ENCODE data around the gene SH3PXD2A.
A peak's percentile ranks its signal among the peaks of the same experiment; 100 is the strongest.
"Not testable (repeated sequence)": the region's sequence is repeated elsewhere in the genome, so short reads cannot be mapped to it uniquely, and the experiment has no call there.

SH3PXD2A gene

GRCh38 chr10:103828587-103829197 lies 26.7 kb downstream of the SH3PXD2A start:
- no peak for DNase-seq

GRCh38 chr10:103828107-103828506 lies 27.3 kb downstream of the SH3PXD2A start:
- no peak for DNase-seq

DNA sequence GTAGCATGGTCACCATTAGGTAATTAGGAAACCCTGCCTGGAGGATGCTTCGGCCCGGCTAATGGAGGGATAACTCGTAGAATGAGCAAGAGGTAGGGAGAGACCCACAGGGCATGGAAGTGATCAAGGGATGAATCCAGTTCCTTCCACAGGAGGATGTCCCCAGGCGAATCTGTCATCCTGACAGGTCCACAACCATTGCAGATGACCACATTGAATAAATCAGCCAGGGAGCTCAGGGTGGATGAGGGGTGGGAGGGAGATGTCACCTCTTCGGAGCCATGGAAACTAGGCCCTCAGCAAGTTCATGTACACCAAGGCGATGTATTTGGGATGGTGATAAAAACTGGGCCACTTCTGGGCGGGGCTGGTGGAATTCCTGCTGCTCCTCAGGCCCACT lies 28.5 kb downstream of the SH3PXD2A start:
- no peak for DNase-seq

DNA sequence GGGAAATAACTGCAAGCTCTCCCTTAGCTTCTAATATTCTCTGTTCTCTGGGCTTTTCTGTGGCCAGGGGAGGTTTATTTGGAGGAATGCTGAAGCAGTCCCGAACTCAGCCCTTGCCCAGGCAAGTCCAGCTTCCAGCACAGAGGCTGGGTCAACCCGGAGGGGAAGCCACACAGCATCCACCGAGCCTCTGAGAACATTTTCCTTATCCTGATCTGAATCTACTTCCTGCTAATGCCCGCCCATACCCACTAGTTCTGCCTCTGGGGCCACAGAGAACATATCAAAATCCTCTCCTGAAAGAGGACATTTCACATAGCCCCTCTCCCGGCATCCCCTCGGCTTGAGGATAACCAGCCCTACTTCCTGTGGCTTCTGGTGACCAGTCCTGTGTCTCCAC lies 31.1 kb downstream of the SH3PXD2A start:
- DNase-seq = no peak

- no peak for DNase-seq
These were observed 31.6 kb downstream of the SH3PXD2A start for GRCh38 chr10:103823706-103824272.

DNA sequence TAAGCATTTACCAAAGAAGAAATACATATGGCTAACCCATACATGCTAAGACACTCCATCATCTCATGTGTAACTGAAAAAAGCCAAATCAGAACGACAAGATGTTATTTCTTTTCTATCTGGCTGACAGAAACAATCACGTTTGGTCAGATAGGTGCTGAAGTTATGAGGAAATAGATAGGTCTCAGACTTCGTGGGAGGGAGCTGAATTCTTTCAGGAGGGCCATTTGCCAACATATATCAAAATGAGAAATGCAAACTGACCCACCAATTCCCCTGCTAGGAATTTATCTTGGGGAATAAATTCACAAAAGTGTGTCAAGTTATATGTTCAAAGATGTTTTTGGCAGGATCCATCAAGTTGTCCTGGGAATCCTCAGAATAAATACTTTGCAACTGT lies 32.6 kb downstream of the SH3PXD2A start:
- no peak for DNase-seq

DNA sequence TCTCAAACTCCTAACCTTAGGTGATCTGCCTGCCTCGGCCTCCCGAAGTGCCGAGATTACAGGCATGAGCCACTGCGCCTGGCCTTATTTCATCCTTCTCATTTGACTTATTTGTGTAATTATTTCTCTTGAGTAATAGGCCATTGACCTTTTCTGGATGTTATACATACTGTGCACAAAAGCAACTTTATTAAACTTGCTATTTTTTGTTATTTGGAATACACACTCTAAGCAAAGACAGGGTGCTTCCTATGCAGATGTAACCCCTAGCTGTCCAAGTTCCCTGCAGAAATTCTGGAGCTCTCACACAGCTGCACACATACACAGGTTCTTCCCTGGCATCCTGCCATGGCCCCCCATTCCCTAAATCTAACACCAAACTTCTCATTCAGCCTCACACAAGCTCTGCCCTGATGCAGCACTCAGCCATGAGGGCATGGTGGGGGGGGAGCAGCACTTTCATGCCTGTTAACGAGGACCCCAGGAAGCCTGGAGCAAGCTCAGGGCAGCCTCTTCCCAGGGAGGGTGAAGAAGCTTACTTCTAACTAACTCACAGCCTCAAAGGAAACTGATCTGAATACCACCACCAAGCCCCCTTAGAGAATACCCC lies 33.2 kb downstream of the SH3PXD2A start:
- no peak for DNase-seq

DNA sequence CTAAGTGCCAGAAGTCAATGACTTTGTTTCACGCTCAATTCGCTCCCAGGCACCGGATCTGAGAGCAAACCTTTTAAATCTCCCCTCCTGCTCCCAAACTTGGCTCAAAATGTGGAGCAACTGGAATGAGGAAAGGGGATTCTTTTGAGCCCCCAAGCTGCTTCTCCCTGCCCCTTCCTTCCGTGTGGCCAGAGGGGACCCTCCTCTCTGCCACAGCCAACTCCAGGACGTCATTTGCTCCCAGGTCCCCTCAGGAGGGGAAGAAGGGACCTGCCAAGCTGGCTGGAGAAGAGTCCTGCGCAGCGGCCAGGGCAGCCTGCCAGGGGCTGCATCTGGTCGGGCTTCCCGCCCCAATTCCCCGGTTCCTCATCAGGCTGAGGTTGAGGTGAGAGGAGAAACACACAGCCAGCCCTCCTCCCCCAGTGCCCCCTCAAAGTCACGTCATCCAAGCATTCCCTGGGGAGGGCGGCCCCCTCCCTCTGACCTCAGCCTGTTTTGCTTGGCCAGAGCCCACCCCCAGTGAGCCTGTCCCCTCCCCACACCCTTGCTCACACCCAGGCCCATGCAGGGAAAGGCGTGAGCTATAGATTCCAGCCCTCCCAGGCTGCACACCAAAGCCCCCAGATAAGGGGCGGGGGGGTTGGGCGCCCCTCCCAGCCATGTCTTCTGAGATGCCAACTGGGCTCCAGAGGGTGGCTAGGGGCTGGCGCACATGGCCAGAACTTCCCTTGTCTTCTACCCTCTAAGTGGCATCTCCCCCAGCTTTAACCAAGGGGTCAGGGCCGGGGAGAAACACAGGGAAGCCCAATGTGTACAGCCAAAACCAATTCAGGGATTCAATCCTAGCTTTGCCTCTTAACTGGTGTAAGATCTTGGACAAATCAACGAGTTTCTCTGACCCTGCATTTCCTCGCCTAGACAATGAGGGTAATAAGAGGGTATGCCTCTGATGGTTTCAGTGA lies 35.0 kb downstream of the SH3PXD2A start:
- no peak for DNase-seq

- DNase-seq = no peak
These were observed 35.9 kb downstream of the SH3PXD2A start for GRCh38 chr10:103819493-103819892.

GRCh38 chr10:103818765-103819374 lies 36.5 kb downstream of the SH3PXD2A start:
- DNase-seq = no peak

DNA sequence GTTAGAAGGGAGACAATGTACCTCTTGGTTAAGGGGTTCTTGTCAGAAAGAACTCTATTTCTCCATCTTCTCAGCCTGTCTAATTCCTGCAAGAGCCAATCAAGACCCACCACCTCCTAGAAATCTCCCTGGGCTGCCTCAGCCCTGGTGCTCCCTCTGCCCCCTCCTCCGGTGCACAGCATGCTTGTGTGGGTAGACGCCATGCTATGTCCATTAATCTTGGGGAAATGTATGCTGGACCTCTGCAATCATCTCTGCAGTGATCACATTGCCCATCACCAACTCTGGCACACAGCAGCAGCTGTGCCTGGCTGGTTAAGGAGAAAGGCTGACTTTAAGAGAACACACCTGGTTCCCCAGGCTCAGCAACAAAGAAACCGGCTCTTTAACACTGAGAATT lies 37.3 kb downstream of the SH3PXD2A start:
- no peak for DNase-seq

- no peak for DNase-seq
These were observed 38.9 kb downstream of the SH3PXD2A start for GRCh38 chr10:103816431-103816830.

- no peak for DNase-seq
These were observed 40.6 kb downstream of the SH3PXD2A start for GRCh38 chr10:103814626-103815370.

- DNase-seq = no peak
These were observed 41.3 kb downstream of the SH3PXD2A start for GRCh38 chr10:103814105-103814504.

GRCh38 chr10:103813312-103813711 lies 42.1 kb downstream of the SH3PXD2A start:
- DNase-seq = not testable (repeated sequence)

DNA sequence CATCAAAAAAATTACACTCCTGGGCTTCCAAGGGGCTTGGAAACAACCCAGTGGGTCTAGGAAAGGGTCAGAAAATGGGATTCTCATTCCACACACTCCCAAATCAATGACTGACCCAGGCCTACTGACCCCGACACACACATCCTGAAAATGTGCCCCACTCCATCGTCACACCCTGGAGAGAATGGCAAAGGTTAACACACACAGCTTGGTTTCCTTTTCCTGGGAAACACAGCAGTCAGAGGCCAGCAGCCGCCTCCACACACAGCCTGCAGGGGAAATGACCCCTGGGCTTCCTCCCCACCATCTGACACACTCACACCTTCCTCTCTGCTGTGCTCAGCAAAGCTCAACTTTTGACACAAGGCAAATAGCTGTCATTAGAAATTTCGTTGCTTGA lies 42.9 kb downstream of the SH3PXD2A start:
- no peak for DNase-seq

- DNase-seq = no peak
These were observed 43.4 kb downstream of the SH3PXD2A start for GRCh38 chr10:103812004-103812403.

GRCh38 chr10:103811463-103811862 lies 43.9 kb downstream of the SH3PXD2A start:
- peak; percentile 79 for DNase-seq

GRCh38 chr10:103808780-103809179 lies 46.6 kb downstream of the SH3PXD2A start:
- no peak for DNase-seq

- no peak for DNase-seq
These were observed 47.4 kb downstream of the SH3PXD2A start for GRCh38 chr10:103807996-103808395.

DNA sequence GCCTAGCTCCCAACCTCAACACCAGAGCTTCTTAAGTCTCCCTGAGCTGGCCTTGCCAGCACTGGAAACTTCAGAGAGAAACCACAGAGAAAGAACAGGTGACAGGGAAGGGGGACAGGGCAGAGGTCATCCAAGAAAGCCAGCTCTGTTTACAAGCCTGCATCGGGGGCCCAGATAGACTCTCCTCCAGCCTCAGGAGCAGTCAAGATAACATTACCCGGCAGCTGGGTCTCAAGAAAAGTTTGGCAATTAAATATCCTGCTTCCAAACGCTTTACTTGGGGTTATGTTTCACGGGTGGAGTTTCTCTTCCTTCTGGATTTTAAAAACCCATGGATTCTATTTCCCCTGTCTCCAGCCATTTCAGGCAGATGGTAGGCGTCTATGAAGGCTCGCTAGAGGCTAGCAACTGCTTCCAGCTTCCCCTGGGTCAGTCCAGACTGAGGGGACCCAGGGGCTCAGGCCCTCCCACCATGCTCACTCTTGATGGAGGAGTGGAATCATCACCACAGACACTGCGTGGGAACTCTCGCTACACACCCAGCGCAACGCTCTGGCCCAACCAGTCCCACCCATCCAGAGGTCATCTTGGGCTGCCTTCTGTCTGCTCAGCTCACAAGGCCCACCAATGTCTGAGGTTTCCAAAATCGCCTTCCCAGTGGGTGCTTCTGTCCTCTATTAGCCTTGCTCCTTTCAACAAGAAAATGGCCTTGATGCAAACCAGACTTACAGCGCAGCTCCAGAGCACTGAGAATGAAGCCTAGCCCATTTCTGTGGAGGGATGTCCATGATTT lies 48.8 kb downstream of the SH3PXD2A start:
- DNase-seq = no peak

Measured in NCI-H1048 (cell line).